Keratinocyte (primary cell): ENCODE data around the gene SPEM2. TPM values are rescaled to one million over a fixed set of nuclear protein-coding genes. Genes with fewer than 3 reads are reported as not detected.

Experiments
- DNase-seq: peaks from one replicate; pipeline ENCODE4 v3.0.0-alpha.2; 2011; ENCODE audit warnings: low read depth, missing footprints, low spot score
- FAIRE-seq: peaks from 2 replicates; lab custom pipeline; 2011; peaks lifted over from hg19 to GRCh38; lab: Jason Lieb, UNC
- H2AFZ ChIP-seq: 2 replicates; pipeline ENCODE4 v1.6.0; 2012; ENCODE audit warnings: low read length, control low read depth, inconsistent platforms; ENCODE audit not compliant: control insufficient read depth
- H3K27ac ChIP-seq: 2 replicates; pipeline ENCODE4 v1.5.1; 2011; ENCODE audit warnings: low read length; ENCODE audit not compliant: control insufficient read depth, insufficient read depth
- H3K27me3 ChIP-seq: 3 replicates; pipeline ENCODE4 v1.6.0; 2011; ENCODE audit warnings: low read length; ENCODE audit not compliant: control insufficient read depth, insufficient read depth; ENCODE audit errors: extremely low read depth
- H3K36me3 ChIP-seq, 2 experiments: 2 replicates in 1 of 2; 3 replicates in 1 of 2; pipeline ENCODE4 v1.5.1; 2011; ENCODE audit warnings: low read length in 2 of 2, mild to moderate bottlenecking in 1 of 2; ENCODE audit not compliant: control insufficient read depth in 2 of 2, insufficient read depth in 2 of 2; ENCODE audit errors: extremely low read depth in 1 of 2
- H3K4me1 ChIP-seq: 3 replicates; pipeline ENCODE4 v1.5.1; 2011; ENCODE audit warnings: low read length; ENCODE audit not compliant: control insufficient read depth, insufficient read depth; ENCODE audit errors: extremely low read depth
- H3K4me2 ChIP-seq: 3 replicates; pipeline ENCODE4 v1.6.0; 2011; ENCODE audit warnings: low read depth, low read length; ENCODE audit not compliant: control insufficient read depth, insufficient read depth; ENCODE audit errors: extremely low read depth
- H3K4me3 ChIP-seq, 3 experiments: fragments of 200-600 bp in 1 of 3; sonication (generic) in 1 of 3; 2 replicates in 2 of 3; 3 replicates in 1 of 3; pipeline ENCODE4 v1.5.1; 2011 to 2016; ENCODE audit warnings: low read length in 3 of 3, mild to moderate bottlenecking in 3 of 3, control low read depth in 2 of 3, inconsistent platforms in 1 of 3, low read depth in 1 of 3, mixed read lengths in 1 of 3, mixed run types in 1 of 3, moderate library complexity in 1 of 3; ENCODE audit not compliant: control insufficient read depth in 2 of 3, insufficient read depth in 2 of 3; ENCODE audit errors: extremely low read depth in 1 of 3
- H3K79me2 ChIP-seq: 2 replicates; pipeline ENCODE4 v1.6.0; 2012; ENCODE audit warnings: low read length; ENCODE audit not compliant: control insufficient read depth, insufficient read depth
- H3K9ac ChIP-seq: 3 replicates; pipeline ENCODE4 v1.6.0; 2011; ENCODE audit warnings: low read length; ENCODE audit not compliant: control insufficient read depth, insufficient read depth; ENCODE audit errors: extremely low read depth
- H3K9me1 ChIP-seq: 3 replicates; pipeline ENCODE4 v1.6.0; 2011; ENCODE audit warnings: low read length; ENCODE audit not compliant: control insufficient read depth, insufficient read depth; ENCODE audit errors: extremely low read depth
- H3K9me3 ChIP-seq: 2 replicates; pipeline ENCODE4 v1.5.1; 2012; ENCODE audit warnings: low read depth, low read length; ENCODE audit not compliant: control insufficient read depth
- H4K20me1 ChIP-seq: 3 replicates; pipeline ENCODE4 v1.6.0; 2011; ENCODE audit warnings: low read length; ENCODE audit not compliant: control insufficient read depth, insufficient read depth; ENCODE audit errors: extremely low read depth
- EZH2 ChIP-seq: IDR thresholded peaks from one replicate; pipeline ENCODE4 v1.6.1; 2012; ENCODE audit warnings: inconsistent platforms, mild to moderate bottlenecking, low read length, moderate library complexity
- dilution Hi-C: fragments of 300-500 bp; cut with MboI; formaldehyde crosslinking; loops from one replicate; pipeline ENCODE4 v1.7.0; 2020; ENCODE audit warnings: low sequenced_read_pairs; ENCODE audit not compliant: extremely low pct_ligation_motif_present
- polyA plus RNA-seq, 5 experiments: library from polyadenylated mRNA; depleted of rRNA in 3 of 5; stranded (reverse) in 3 of 5; stranded (forward) in 1 of 5; unstranded in 1 of 5; fragments of >200 nt; gene quantifications; 1 replicate in 1 of 5; 2 replicates in 3 of 5; 3 replicates in 1 of 5; pipeline versions ENCODE4 v1.2.1 to v1.2.3, GENCODE V29; 2011 to 2012; ENCODE audit warnings: missing spikeins in 2 of 5, low read depth in 1 of 5, low replicate concordance in 1 of 5
- TF ChIP-seq, protein P1 (sequence below), 3 experiments: IDR thresholded peaks in 1 of 3; conservative IDR thresholded peaks in 1 of 3; optimal IDR thresholded peaks in 1 of 3; 2 replicates in 2 of 3; 3 replicates in 1 of 3; pipeline versions ENCODE3 to v1.5.1; 2011; ENCODE audit warnings: low read length in 3 of 3, mild to moderate bottlenecking in 3 of 3, moderate library complexity in 2 of 3, control low read depth in 1 of 3, inconsistent platforms in 1 of 3; ENCODE audit not compliant: insufficient read depth in 2 of 3; ENCODE audit errors: extremely low read depth in 1 of 3

The SPEM2 gene
- polyA plus RNA-seq, 1 donor (not counting 4 experiments of a cell fraction or from before 2014, with no cell fraction given) = not detected

DNA sequence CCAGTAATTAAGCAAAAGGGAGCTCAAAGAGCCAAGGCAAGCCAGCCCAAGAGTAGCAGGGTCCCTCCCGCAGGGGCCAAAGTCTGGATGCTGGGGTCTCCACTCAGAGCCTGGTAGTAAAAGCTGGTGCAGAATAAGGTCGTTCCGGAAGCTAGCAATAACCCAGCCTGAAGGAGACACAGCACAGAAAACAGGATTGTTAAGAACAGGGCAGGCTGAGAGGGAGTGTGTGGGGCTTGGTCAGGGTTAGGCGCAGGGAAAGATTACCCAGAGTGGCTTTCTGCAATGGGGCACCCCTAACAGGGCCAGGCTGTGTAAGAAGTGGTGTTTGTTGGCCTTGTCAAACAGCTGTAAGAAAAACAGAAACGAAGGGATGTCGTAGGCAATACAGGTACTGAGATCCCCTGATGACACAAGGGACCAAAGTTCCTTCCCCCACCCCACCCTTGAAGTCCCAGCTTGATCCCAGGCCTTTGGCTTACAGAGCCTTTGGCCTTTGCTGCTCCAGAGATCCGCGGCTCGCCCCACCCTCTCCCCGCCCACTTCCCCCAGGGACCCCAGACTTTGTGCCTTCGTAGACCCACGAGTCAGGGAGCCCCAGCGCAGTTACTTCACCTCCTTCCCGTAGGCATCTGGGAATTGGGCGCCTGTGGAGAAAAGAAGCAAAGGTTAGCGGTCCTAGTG, 22.2 kb upstream of the SPEM2 start:
- Histone ChIP-seq H3K4me3 (peak overlapping the region; percentile 60 to 86 (median 84)), H3K27me3 (no peaks in the 10 kb centered on the region), H4K20me1 (no peaks in the 10 kb centered on the region), H3K9ac (peak overlapping the region; percentile 78), H3K9me1 (peaks cover 3% of the 10 kb centered on the region), H3K79me2 (peaks cover 5% of the 10 kb centered on the region), H2AFZ (peak overlapping the region; percentile 52), H3K4me2 (peak overlapping the region; percentile 89), H3K27ac (peak overlapping the region; percentile 40), H3K9me3 (no peaks in the 10 kb centered on the region), H3K4me1 (peaks cover 15% of the 10 kb centered on the region), H3K36me3 (no peaks in the 10 kb centered on the region)
- dilution Hi-C loops = no loop called here
- DNase-seq (no peak), FAIRE-seq (peak; percentile 62)
- TF ChIP-seq EZH2 = no peak
- TF ChIP-seq, protein P1, sequence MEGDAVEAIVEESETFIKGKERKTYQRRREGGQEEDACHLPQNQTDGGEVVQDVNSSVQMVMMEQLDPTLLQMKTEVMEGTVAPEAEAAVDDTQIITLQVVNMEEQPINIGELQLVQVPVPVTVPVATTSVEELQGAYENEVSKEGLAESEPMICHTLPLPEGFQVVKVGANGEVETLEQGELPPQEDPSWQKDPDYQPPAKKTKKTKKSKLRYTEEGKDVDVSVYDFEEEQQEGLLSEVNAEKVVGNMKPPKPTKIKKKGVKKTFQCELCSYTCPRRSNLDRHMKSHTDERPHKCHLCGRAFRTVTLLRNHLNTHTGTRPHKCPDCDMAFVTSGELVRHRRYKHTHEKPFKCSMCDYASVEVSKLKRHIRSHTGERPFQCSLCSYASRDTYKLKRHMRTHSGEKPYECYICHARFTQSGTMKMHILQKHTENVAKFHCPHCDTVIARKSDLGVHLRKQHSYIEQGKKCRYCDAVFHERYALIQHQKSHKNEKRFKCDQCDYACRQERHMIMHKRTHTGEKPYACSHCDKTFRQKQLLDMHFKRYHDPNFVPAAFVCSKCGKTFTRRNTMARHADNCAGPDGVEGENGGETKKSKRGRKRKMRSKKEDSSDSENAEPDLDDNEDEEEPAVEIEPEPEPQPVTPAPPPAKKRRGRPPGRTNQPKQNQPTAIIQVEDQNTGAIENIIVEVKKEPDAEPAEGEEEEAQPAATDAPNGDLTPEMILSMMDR (optimal IDR thresholded peaks at IDR 0.05 in 1 of 3, IDR thresholded peaks at IDR 0.05 in 1 of 3, conservative IDR thresholded peaks at IDR 0.05 in 1 of 3; ENCODE audit: extremely low read depth in 1 of 3, insufficient read depth in 2 of 3, low read length in 3 of 3) = no peak

DNA sequence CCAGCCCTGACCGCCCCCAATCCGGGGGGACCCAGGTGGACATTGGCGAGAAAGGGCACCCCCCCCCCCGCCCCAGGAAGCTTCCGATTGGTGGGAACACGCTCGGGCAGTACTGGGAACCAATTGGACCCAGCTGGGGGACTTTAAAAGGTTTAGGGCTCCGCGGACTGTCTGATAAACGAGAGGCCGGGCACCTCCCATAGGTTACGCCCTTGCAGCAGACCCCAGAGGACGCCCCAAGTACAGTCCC, 21.8 kb upstream of the SPEM2 start:
- Histone ChIP-seq H3K79me2 (peaks cover 5% of the 10 kb centered on the region), H4K20me1 (no peaks in the 10 kb centered on the region), H3K9me1 (peaks cover 3% of the 10 kb centered on the region), H3K9me3 (no peaks in the 10 kb centered on the region), H3K4me1 (peaks cover 15% of the 10 kb centered on the region), H3K27me3 (no peaks in the 10 kb centered on the region), H3K36me3 (no peaks in the 10 kb centered on the region), H3K9ac (peak overlapping the region; percentile 78), H2AFZ (peak overlapping the region; percentile 52), H3K27ac (peak overlapping the region; percentile 40), H3K4me3 (peak overlapping the region; percentile 60 to 86 (median 84)), H3K4me2 (peak overlapping the region; percentile 89)
- FAIRE-seq (no peak), DNase-seq (no peak)
- no peak for TF ChIP-seq EZH2
- TF ChIP-seq, protein P1 (optimal IDR thresholded peaks at IDR 0.05 in 1 of 3, IDR thresholded peaks at IDR 0.05 in 1 of 3, conservative IDR thresholded peaks at IDR 0.05 in 1 of 3; ENCODE audit: extremely low read depth in 1 of 3, insufficient read depth in 2 of 3, low read length in 3 of 3) = no peak
- dilution Hi-C loops = no loop called here
